NB4 (cell line): ENCODE data around the gene RGR.

Source experiments
- DNase-seq: peaks from one replicate; pipeline ENCODE4 v3.0.0; 2010; ENCODE audit warnings: low read depth
- H3K4me3 ChIP-seq: one replicate; pipeline ENCODE4 v1.5.1; 2011; ENCODE audit warnings: mild to moderate bottlenecking, low read depth, low read length, moderate library complexity
- CTCF ChIP-seq: IDR thresholded peaks from one replicate; pipeline ENCODE4 v1.5.1; 2012; ENCODE audit warnings: low read depth, low read length
- MAX ChIP-seq: IDR thresholded peaks from 2 replicates; pipeline ENCODE4 v1.6.1; 2011; ENCODE audit warnings: low read depth, low read length
- MYC ChIP-seq: IDR thresholded peaks from 2 replicates; pipeline ENCODE4 v1.6.1; 2011; ENCODE audit warnings: low read depth, low read length
- POLR2A ChIP-seq: IDR thresholded peaks from 2 replicates; pipeline ENCODE4 v1.6.1; 2011; ENCODE audit warnings: mild to moderate bottlenecking; ENCODE audit not compliant: insufficient read length; ENCODE audit errors: extremely low read depth

RGR gene

GRCh38 chr10:84225427-84226173, 19.3 kb upstream of the RGR start, which contains the start of gene LRIT2:
TSS of gene LRIT2 (minus strand) at chr10:84225544. CDS start at chr10:84225520, 24 bp downstream.
- no peak for DNase-seq
- TF ChIP-seq POLR2A (no peak), CTCF (no peak), MYC (no peak), MAX (no peak)
- no peak within 1 kb of the TSS for H3K4me3 ChIP-seq

- DNase-seq = no peak
- no peak overlapping the region for H3K4me3 ChIP-seq
- no peak for TF ChIP-seq MAX
Measured at GRCh38 chr10:84226616-84227015, 18.2 kb upstream of the RGR start.

- H3K4me3 ChIP-seq = no peak overlapping the region
- no peak for TF ChIP-seq MYC
- TF ChIP-seq CTCF = no peak
- no peak for TF ChIP-seq MAX
- no peak for TF ChIP-seq POLR2A
- DNase-seq = no peak
Measured at GRCh38 chr10:84227810-84228209, 17.0 kb upstream of the RGR start.

GRCh38 chr10:84230359-84230758, 14.5 kb upstream of the RGR start:
- no peak overlapping the region for H3K4me3 ChIP-seq
- no peak for DNase-seq
- TF ChIP-seq MYC (no peak), CTCF (no peak), MAX (no peak), POLR2A (no peak)

GRCh38 chr10:84232376-84232775, 12.5 kb upstream of the RGR start:
- H3K4me3 ChIP-seq = no peak overlapping the region
- DNase-seq = no peak
- TF ChIP-seq MAX = no peak
- no peak for TF ChIP-seq CTCF
- TF ChIP-seq MYC = no peak
- no peak for TF ChIP-seq POLR2A

- no peak for DNase-seq
- H3K4me3 ChIP-seq = no peak overlapping the region
- no peak for TF ChIP-seq CTCF
- no peak for TF ChIP-seq POLR2A
- TF ChIP-seq MAX = no peak
- TF ChIP-seq MYC = no peak
Measured at GRCh38 chr10:84233940-84234339, 10.9 kb upstream of the RGR start.
